Endothelial cell of umbilical vein (primary cell): ENCODE data around the gene GDI1. TPM values are rescaled to one million over a fixed set of nuclear protein-coding genes. Genes with fewer than 3 reads are reported as not detected.

Experiments
- BruUV-seq: library from RNA; stranded (reverse); fragments of 400-500 nt; replicated peaks from 2 replicates; lab custom pipeline; 2021; lab: Mats Ljungman, UMichigan
- CTCF ChIA-PET: fragments of 300-600, 350-600 bp; sonication (Branson Sonifier 250); formaldehyde crosslinking; loops from one replicate; lab custom pipeline; 2021; ENCODE audit warnings: antibody characterized with exemption, inconsistent platforms; lab: Charles Lee
- POLR2A ChIA-PET: fragments of 300-600, 350-600 bp; sonication (Branson Sonifier 250); formaldehyde crosslinking; loops from one replicate; lab custom pipeline; 2021; ENCODE audit warnings: antibody characterized with exemption, inconsistent platforms; lab: Charles Lee
- DNase-seq: peaks from one replicate; pipeline ENCODE4 v3.0.0-alpha.2; 2011; ENCODE audit warnings: low read depth, low spot score
- FAIRE-seq: peaks from 2 replicates; lab custom pipeline; 2011; peaks lifted over from hg19 to GRCh38; lab: Jason Lieb, UNC
- H2AFZ ChIP-seq: 2 replicates; pipeline ENCODE4 v1.6.0; 2012; ENCODE audit warnings: low read depth, low read length, control low read depth, inconsistent platforms
- H3K27ac ChIP-seq: 2 replicates; pipeline ENCODE4 v1.5.1; 2011; ENCODE audit warnings: low read depth, mild to moderate bottlenecking, control low read depth, low read length, moderate library complexity; ENCODE audit not compliant: insufficient read depth
- H3K27me3 ChIP-seq, 2 experiments: 2 replicates each; pipeline versions ENCODE4 v1.6.0 to v1.6.1; 2011; ENCODE audit warnings: low read length in 2 of 2, mixed read lengths in 1 of 2; ENCODE audit not compliant: control insufficient read depth in 2 of 2, insufficient read depth in 2 of 2
- H3K36me3 ChIP-seq, 2 experiments: 2 replicates in 1 of 2; 3 replicates in 1 of 2; pipeline ENCODE4 v1.5.1; 2011; ENCODE audit warnings: low read length in 2 of 2, mild to moderate bottlenecking in 1 of 2, moderate library complexity in 1 of 2; ENCODE audit not compliant: control insufficient read depth in 2 of 2, insufficient read depth in 2 of 2; ENCODE audit errors: extremely low read depth in 1 of 2
- H3K4me1 ChIP-seq: 3 replicates; pipeline ENCODE4 v1.5.1; 2011; ENCODE audit warnings: mild to moderate bottlenecking, low read length; ENCODE audit not compliant: control insufficient read depth, insufficient read depth; ENCODE audit errors: extremely low read depth
- H3K4me2 ChIP-seq: 2 replicates; pipeline ENCODE4 v1.6.1; 2011; ENCODE audit warnings: low read length, control low read depth, mixed read lengths; ENCODE audit not compliant: insufficient read depth
- H3K4me3 ChIP-seq, 3 experiments: fragments of 200-600 bp in 1 of 3; sonication (generic), shearing (Covaris generic) in 1 of 3; replicated peaks in 1 of 3; 2 replicates each; pipeline ENCODE4 v1.5.1; 2011 to 2016; ENCODE audit warnings: control low read depth in 3 of 3, low read length in 3 of 3, mild to moderate bottlenecking in 2 of 3, inconsistent platforms in 1 of 3, low read depth in 1 of 3, moderate library complexity in 1 of 3; ENCODE audit not compliant: insufficient read depth in 1 of 3
- H3K79me2 ChIP-seq: 2 replicates; pipeline ENCODE4 v1.6.0; 2012; ENCODE audit warnings: low read length, inconsistent platforms; ENCODE audit not compliant: control insufficient read depth, insufficient read depth
- H3K9ac ChIP-seq: replicated peaks from 2 replicates; pipeline ENCODE3; 2011; ENCODE audit warnings: low read length, control low read depth; ENCODE audit not compliant: insufficient read depth; ENCODE audit errors: extremely low read depth
- H3K9me1 ChIP-seq: replicated peaks from 3 replicates; pipeline ENCODE4 v1.6.0; 2011; ENCODE audit warnings: mild to moderate bottlenecking, low read length; ENCODE audit not compliant: control insufficient read depth, insufficient read depth; ENCODE audit errors: extremely low read depth
- H3K9me3 ChIP-seq: replicated peaks from 2 replicates; pipeline ENCODE4 v1.5.1; 2012; ENCODE audit warnings: low read length, inconsistent platforms; ENCODE audit not compliant: control insufficient read depth, insufficient read depth
- H4K20me1 ChIP-seq: replicated peaks from 2 replicates; pipeline ENCODE3; 2011; ENCODE audit warnings: mild to moderate bottlenecking, low read length; ENCODE audit not compliant: control insufficient read depth, insufficient read depth; ENCODE audit errors: extremely low read depth
- EZH2 ChIP-seq: IDR thresholded peaks from 2 replicates; pipeline ENCODE4 v1.6.1; 2012; ENCODE audit warnings: borderline replicate concordance, low read depth, mild to moderate bottlenecking, moderate library complexity, low read length, inconsistent platforms; ENCODE audit not compliant: severe bottlenecking
- FOS ChIP-seq: IDR thresholded peaks from 2 replicates; pipeline ENCODE4 v1.6.1; 2011; ENCODE audit warnings: mild to moderate bottlenecking, low read length, moderate library complexity, borderline replicate concordance; ENCODE audit not compliant: insufficient read depth
- GATA2 ChIP-seq: IDR thresholded peaks from 2 replicates; pipeline ENCODE4 v1.7.0; 2011; ENCODE audit warnings: low read depth, mild to moderate bottlenecking, moderate library complexity, mixed read lengths, low read length; ENCODE audit not compliant: insufficient read length, insufficient read depth
- JUN ChIP-seq: IDR thresholded peaks from 2 replicates; pipeline ENCODE4 v1.6.1; 2011; ENCODE audit warnings: borderline replicate concordance, low read depth; ENCODE audit not compliant: insufficient read length, insufficient read depth
- MYC ChIP-seq: IDR thresholded peaks from one replicate; pipeline ENCODE4 v1.6.1; 2011; ENCODE audit warnings: mild to moderate bottlenecking, low read depth, low read length
- POLR2A ChIP-seq: IDR thresholded peaks from 2 replicates; pipeline ENCODE4 v1.6.1; 2012; ENCODE audit warnings: low read depth, mild to moderate bottlenecking, control low read depth, low read length
- POLR2AphosphoS5 ChIP-seq: IDR thresholded peaks from 2 replicates; pipeline ENCODE4 v1.6.1; 2012; ENCODE audit warnings: low read depth, mild to moderate bottlenecking, control low read depth, low read length, moderate library complexity; ENCODE audit not compliant: insufficient read depth
- dilution Hi-C: fragments of 300-500 bp; cut with MboI; formaldehyde crosslinking; loops from one replicate; pipeline ENCODE4 v1.15.0; 2019; ENCODE audit warnings: low sequenced_read_pairs; ENCODE audit not compliant: extremely low pct_ligation_motif_present
- intact Hi-C: fragments of 100-400 bp; cut with micrococcal nuclease; formaldehyde crosslinking; loops from one replicate; pipeline ENCODE4 v1.10.0; 2022
- polyA plus RNA-seq, 4 experiments: library from polyadenylated mRNA; depleted of rRNA in 3 of 4; stranded (reverse) in 3 of 4; unstranded in 1 of 4; fragments of >200 nt; gene quantifications; 2 replicates each; pipeline versions ENCODE4 v1.2.1 to v1.2.3, GENCODE V29; 2011 to 2012; ENCODE audit warnings: missing spikeins in 1 of 4
- total RNA-seq: library from RNA; stranded (reverse); gene quantifications from 2 replicates; pipeline ENCODE4 v1.2.3, GENCODE V29; 2021
- TF ChIP-seq, protein P1 (sequence below), 2 donors: IDR thresholded peaks; 1 replicate in 1 of 2; 2 replicates in 1 of 2; pipeline ENCODE4 v1.5.1; 2011; ENCODE audit warnings: low read length in 2 of 2, mild to moderate bottlenecking in 2 of 2, moderate library complexity in 2 of 2, control low read depth in 1 of 2, inconsistent platforms in 1 of 2, low read depth in 1 of 2; ENCODE audit not compliant: insufficient read depth in 1 of 2; ENCODE audit errors: extremely low read depth in 1 of 2
- TF ChIP-seq, protein P2 (sequence below): IDR thresholded peaks from 2 replicates; pipeline ENCODE4 v1.6.1; 2011; ENCODE audit not compliant: insufficient read depth, insufficient read length

GDI1 gene
- total and polyA plus RNA-seq, 2 donors (not counting 3 experiments of a cell fraction or from before 2014, with no cell fraction given): 128 to 247 TPM

DNA sequence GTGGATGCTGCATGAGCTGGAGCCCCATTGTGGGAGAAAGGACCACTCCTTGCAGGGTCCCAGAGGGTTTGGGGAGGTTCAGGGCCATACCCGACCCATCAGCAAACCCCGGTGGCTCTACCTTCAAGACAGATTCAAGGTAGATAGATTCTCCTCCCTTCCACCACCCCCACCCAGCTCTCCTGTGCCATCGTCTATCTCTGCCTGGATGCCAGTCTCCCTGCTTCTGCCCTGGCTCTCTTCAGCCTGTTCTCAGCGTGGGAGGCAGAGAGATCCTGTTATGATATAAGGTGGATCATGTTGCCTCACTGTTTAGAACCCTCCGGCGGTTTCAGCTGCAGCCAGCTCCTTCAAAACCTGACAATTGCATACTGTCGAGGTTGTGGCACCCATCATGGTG, 36.7 kb downstream of the GDI1 start:
- no TSS peak for BruUV-seq

More for the DNA sequence above, 36.7 kb downstream of the GDI1 start:
- Histone ChIP-seq H3K4me3 (no peak overlapping the region), H4K20me1 (no peaks in the 10 kb centered on the region), H3K36me3 (peaks cover 0 to 17% of the 10 kb centered on the region in 2 experiments), H3K9me1 (no peaks in the 10 kb centered on the region), H3K9ac (no peak overlapping the region), H3K9me3 (no peaks in the 10 kb centered on the region), H3K27ac (no peak overlapping the region), H3K79me2 (no peaks in the 10 kb centered on the region), H3K27me3 (no peaks in the 10 kb centered on the region), H2AFZ (no peak overlapping the region), H3K4me2 (no peak overlapping the region), H3K4me1 (peaks cover 4% of the 10 kb centered on the region)
- CTCF ChIA-PET: interaction anchor here (0.9 kb wide), 1 partner anchor 9 kb away, joined by 3 read pairs; no protein-coding TSS in a partner anchor
- POLR2A ChIA-PET: no interaction called here
- FAIRE-seq (no peak), DNase-seq (no peak)
- TF ChIP-seq MYC (no peak), POLR2A (no peak), EZH2 (no peak), POLR2AphosphoS5 (no peak), JUN (no peak), FOS (no peak), GATA2 (no peak)
- TF ChIP-seq, protein P1, sequence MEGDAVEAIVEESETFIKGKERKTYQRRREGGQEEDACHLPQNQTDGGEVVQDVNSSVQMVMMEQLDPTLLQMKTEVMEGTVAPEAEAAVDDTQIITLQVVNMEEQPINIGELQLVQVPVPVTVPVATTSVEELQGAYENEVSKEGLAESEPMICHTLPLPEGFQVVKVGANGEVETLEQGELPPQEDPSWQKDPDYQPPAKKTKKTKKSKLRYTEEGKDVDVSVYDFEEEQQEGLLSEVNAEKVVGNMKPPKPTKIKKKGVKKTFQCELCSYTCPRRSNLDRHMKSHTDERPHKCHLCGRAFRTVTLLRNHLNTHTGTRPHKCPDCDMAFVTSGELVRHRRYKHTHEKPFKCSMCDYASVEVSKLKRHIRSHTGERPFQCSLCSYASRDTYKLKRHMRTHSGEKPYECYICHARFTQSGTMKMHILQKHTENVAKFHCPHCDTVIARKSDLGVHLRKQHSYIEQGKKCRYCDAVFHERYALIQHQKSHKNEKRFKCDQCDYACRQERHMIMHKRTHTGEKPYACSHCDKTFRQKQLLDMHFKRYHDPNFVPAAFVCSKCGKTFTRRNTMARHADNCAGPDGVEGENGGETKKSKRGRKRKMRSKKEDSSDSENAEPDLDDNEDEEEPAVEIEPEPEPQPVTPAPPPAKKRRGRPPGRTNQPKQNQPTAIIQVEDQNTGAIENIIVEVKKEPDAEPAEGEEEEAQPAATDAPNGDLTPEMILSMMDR (IDR thresholded peaks at IDR 0.05; ENCODE audit: extremely low read depth in 1 of 2, insufficient read depth in 1 of 2, low read depth in 1 of 2, low read length in 2 of 2): no peak
- TF ChIP-seq, protein P2, sequence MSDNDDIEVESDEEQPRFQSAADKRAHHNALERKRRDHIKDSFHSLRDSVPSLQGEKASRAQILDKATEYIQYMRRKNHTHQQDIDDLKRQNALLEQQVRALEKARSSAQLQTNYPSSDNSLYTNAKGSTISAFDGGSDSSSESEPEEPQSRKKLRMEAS: no peak
- intact Hi-C loops (no loop called here), dilution Hi-C loops (no loop called here)
